ENCODE results near the gene TRPV2. TPM values are rescaled to one million over a fixed set of nuclear protein-coding genes. Genes with fewer than 3 reads are reported as not detected.

Gene TRPV2
- total and polyA plus RNA-seq, 8 donors = 0.58 to 24.8 (median 5.9) TPM

GRCh38 chr17:16377941-16378341, 37.4 kb upstream of the TRPV2 start:
- 21 to 36% (median 28%) methylated on average over 2 of the region's 2 CpGs for WGBS, 5 donors
- Histone ChIP-seq H3K36me3 (peaks cover 9 to 13% (median 11%) of the 10 kb centered on the region in 4 donors), H3K27ac (peak overlapping the region in 4 of 5 donors; percentile 91 to 98 (median 96)), H3K4me3 (no peak overlapping the region), H3K9me3 (no peaks in the 10 kb centered on the region), H3K4me1 (peaks cover 25 to 48% (median 42%) of the 10 kb centered on the region in 4 donors), H3K27me3 (no peaks in the 10 kb centered on the region)
- DNase-seq = peak in 1 of 2 donors; percentile 72
- no peak for TF ChIP-seq CTCF (IDR thresholded peaks at IDR 0.05)
- TF ChIP-seq POLR2AphosphoS5 (IDR thresholded peaks at IDR 0.05) = peak in 2 of 3 donors; percentile 63 to 68
- no peak for TF ChIP-seq POLR2A (IDR thresholded peaks at IDR 0.05)
- intact Hi-C loops (cut with DNase I; ENCODE audit: low total_unique reads) = no loop called here

- H3K9me3 ChIP-seq = no peaks in the 10 kb centered on the region
- intact Hi-C loops (cut with DNase I; ENCODE audit: low total_unique reads) = no loop called here
- DNase-seq = peak; percentile 62 to 78
- peaks cover 27 to 53% (median 44%) of the 10 kb centered on the region in 4 donors for H3K4me1 ChIP-seq
- no peak overlapping the region for H3K4me3 ChIP-seq
- 28 to 63% (median 34%) methylated on average over 17 of the region's 17 CpGs for WGBS, 5 donors
- no peaks in the 10 kb centered on the region for H3K27me3 ChIP-seq
- H3K27ac ChIP-seq = peak overlapping the region; percentile 91 to 98 (median 95)
- TF ChIP-seq POLR2AphosphoS5 (IDR thresholded peaks at IDR 0.05) (peak in 2 of 3 donors; percentile 51 to 81), CTCF (IDR thresholded peaks at IDR 0.05) (no peak), POLR2A (IDR thresholded peaks at IDR 0.05) (no peak)
- peaks cover 10 to 21% (median 20%) of the 10 kb centered on the region in 4 donors for H3K36me3 ChIP-seq
These were observed 36.6 kb upstream of the TRPV2 start for GRCh38 chr17:16378636-16379282.

GRCh38 chr17:16379654-16380053, 35.7 kb upstream of the TRPV2 start:
- TF ChIP-seq EP300 (IDR thresholded peaks at IDR 0.05) (no peak), POLR2AphosphoS5 (IDR thresholded peaks at IDR 0.05) (no peak), POLR2A (IDR thresholded peaks at IDR 0.05) (no peak), CTCF (IDR thresholded peaks at IDR 0.05) (no peak)
- H3K36me3 ChIP-seq = peaks cover 10 to 26% (median 21%) of the 10 kb centered on the region in 4 donors
- intact Hi-C loops (cut with DNase I; ENCODE audit: low total_unique reads) = no loop called here
- no peak for DNase-seq
- no peaks in the 10 kb centered on the region for H3K27me3 ChIP-seq
- H3K4me1 ChIP-seq = peaks cover 32 to 62% (median 47%) of the 10 kb centered on the region in 4 donors
- WGBS, 5 donors = 66 to 77% (median 68%) methylated on average over 8 of the region's 8 CpGs
- peak overlapping the region; percentile 91 to 98 (median 95) for H3K27ac ChIP-seq
- no peaks in the 10 kb centered on the region for H3K9me3 ChIP-seq
- no peak overlapping the region for H3K4me3 ChIP-seq

GRCh38 chr17:16380640-16381495, 34.5 kb upstream of the TRPV2 start, which contains the start of gene UBB:
Gene UBB, plus strand, starts transcription at chr17:16381091. Its CDS starts 817 bp downstream, at chr17:16381908.
- WGBS, 5 donors = 0% methylated on average over 62 to 67 of the region's 67 CpGs
- Histone ChIP-seq H3K4me3 (peak within 1 kb of the TSS; percentile 69 to 83 (median 72)), H3K27ac (peak within 1 kb of the TSS; percentile 91 to 98 (median 95)), H3K4me1 (peaks cover 34 to 71% (median 49%) of the 10 kb centered on the region in 4 donors), H3K27me3 (no peaks in the 10 kb centered on the region), H3K36me3 (peaks cover 10 to 26% (median 21%) of the 10 kb centered on the region in 4 donors), H3K9me3 (no peaks in the 10 kb centered on the region)
- TF ChIP-seq CTCF (IDR thresholded peaks at IDR 0.05) = peak in 1 of 7 experiments; percentile 8
- TF ChIP-seq EP300 (IDR thresholded peaks at IDR 0.05) = peak; percentile 55
- TF ChIP-seq POLR2A (IDR thresholded peaks at IDR 0.05) = peak in 3 of 4 donors; percentile 72 to 99 (median 98)
- peak; percentile 100 for TF ChIP-seq POLR2AphosphoS5 (IDR thresholded peaks at IDR 0.05)
- intact Hi-C loops (cut with DNase I; ENCODE audit: low total_unique reads) = no loop called here
- DNase-seq = peak; percentile 97 to 99
